GM23248 (cell line): ENCODE results near the gene TBC1D30. TPM values are rescaled to one million over a fixed set of nuclear protein-coding genes. Genes with fewer than 3 reads are reported as not detected.

ENCODE experiments used
- DNase-seq: peaks from one replicate; pipeline ENCODE4 v3.0.0-alpha.2; 2015
- H2AFZ ChIP-seq: fragments of 200-600 bp; sonication (generic); 2 replicates; pipeline ENCODE4 v1.6.1; 2016; ENCODE audit warnings: antibody characterized with exemption
- H3F3A ChIP-seq: fragments of 200-600 bp; sonication (generic); 2 replicates; pipeline ENCODE4 v1.6.1; 2016; ENCODE audit warnings: mild to moderate bottlenecking, antibody characterized with exemption, mixed run types; ENCODE audit not compliant: insufficient read depth
- H3K27ac ChIP-seq: fragments of 200-600 bp; sonication (generic); 2 replicates; pipeline ENCODE4 v1.5.1; 2016; ENCODE audit warnings: mild to moderate bottlenecking
- H3K27me3 ChIP-seq: fragments of 200-600 bp; sonication (generic); replicated peaks from 2 replicates; pipeline ENCODE4 v1.6.1; 2016; ENCODE audit warnings: mild to moderate bottlenecking; ENCODE audit not compliant: insufficient read depth
- H3K36me3 ChIP-seq: fragments of 200-600 bp; sonication (generic); 2 replicates; pipeline ENCODE4 v1.6.1; 2016; ENCODE audit warnings: low read depth, mild to moderate bottlenecking
- H3K4me1 ChIP-seq: fragments of 200-600 bp; sonication (generic); 2 replicates; pipeline ENCODE4 v1.6.1; 2016; ENCODE audit warnings: mild to moderate bottlenecking; ENCODE audit not compliant: insufficient read depth
- H3K4me2 ChIP-seq: fragments of 200-600 bp; sonication (generic); one replicate; pipeline ENCODE4 v1.6.1; 2016; ENCODE audit warnings: mild to moderate bottlenecking; ENCODE audit not compliant: unreplicated experiment
- H3K4me3 ChIP-seq: fragments of 200-600 bp; sonication (generic); 2 replicates; pipeline ENCODE4 v1.5.1; 2016; ENCODE audit warnings: mild to moderate bottlenecking
- H3K79me2 ChIP-seq: fragments of 200-600 bp; sonication (generic); 2 replicates; pipeline ENCODE4 v1.6.1; 2016; ENCODE audit warnings: mild to moderate bottlenecking; ENCODE audit not compliant: insufficient read depth
- H3K9ac ChIP-seq: fragments of 200-600 bp; sonication (generic); 2 replicates; pipeline ENCODE4 v1.6.1; 2016; ENCODE audit warnings: mild to moderate bottlenecking
- H3K9me2 ChIP-seq: fragments of 200-600 bp; sonication (generic); 2 replicates; pipeline ENCODE4 v1.6.1; 2016; ENCODE audit warnings: mixed run types, mild to moderate bottlenecking, moderate library complexity; ENCODE audit not compliant: insufficient read depth
- H3K9me3 ChIP-seq: fragments of 200-600 bp; sonication (generic); one replicate; pipeline ENCODE4 v1.6.1; 2017; ENCODE audit warnings: low read depth
- H4K20me1 ChIP-seq: fragments of 200-600 bp; sonication (generic); 2 replicates; pipeline ENCODE4 v1.6.0; 2016; ENCODE audit not compliant: insufficient read depth
- EZH2 ChIP-seq: fragments of 200-600 bp; sonication (generic); IDR thresholded peaks from 2 replicates; pipeline ENCODE4 v1.6.1; 2018; ENCODE audit warnings: antibody characterized with exemption, mild to moderate bottlenecking; ENCODE audit not compliant: insufficient read depth, poor library complexity, severe bottlenecking
- EZH2phosphoT487 ChIP-seq: fragments of 200-600 bp; sonication (generic); IDR thresholded peaks from 2 replicates; pipeline ENCODE4 v1.6.1; 2018; ENCODE audit warnings: antibody characterized with exemption, moderate library complexity, mild to moderate bottlenecking, low read depth; ENCODE audit not compliant: insufficient read depth
- WGBS, 2 experiments: methylation state at CpG; one replicate each; pipeline ENCODE4 v1.1.6; 2015 to 2017; ENCODE audit warnings: low lambda C conversion rate in 2 of 2, low coverage in 1 of 2; ENCODE audit errors: missing lambda C conversion rate in 2 of 2; 5-methylcytosine and 5-hydroxymethylcytosine counted together
- in situ Hi-C: fragments of 300-500 bp; cut with MboI; formaldehyde crosslinking; loops from 2 replicates; pipeline ENCODE4 v1.15.0; 2020
- polyA plus RNA-seq: library from polyadenylated mRNA; unstranded; fragments of >200 nt; fragmentation: Nextera tagmentation; extraction: Ambion mirVana; gene quantifications from 2 replicates; pipeline ENCODE4 v1.2.1, GENCODE V29; 2016
- total RNA-seq: library from RNA; depleted of rRNA; stranded (reverse); fragments of >200 nt; shearing (Covaris generic); gene quantifications from 2 replicates; pipeline ENCODE4 v1.2.3, GENCODE V29; 2014

Gene TBC1D30
- total and polyA plus RNA-seq, 2 experiments from 2014 or later: 0.49 TPM; not detected in 1

DNA sequence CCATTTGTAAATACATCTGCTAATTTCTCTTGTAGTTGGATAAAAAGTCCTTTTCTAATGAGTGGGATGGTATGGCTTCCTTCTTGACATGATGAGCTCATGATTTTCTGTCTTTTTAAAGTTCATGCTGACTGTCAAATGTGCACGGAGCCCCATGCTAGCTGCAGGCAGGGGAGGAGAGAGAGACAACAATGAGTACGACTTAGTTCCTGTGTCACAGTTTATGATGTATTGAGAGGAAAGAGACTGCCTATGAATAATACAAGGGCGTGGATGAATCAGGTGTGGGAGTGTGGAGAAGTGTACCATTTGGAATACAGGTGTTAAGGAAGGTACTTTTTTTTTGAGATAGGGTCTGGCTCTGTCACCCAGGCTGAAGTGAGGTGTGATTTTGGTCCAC, 10.7 kb upstream of the TBC1D30 start:
- peaks cover 4% of the 10 kb centered on the region; the same call in 1 of the 2 replicates for H3K4me1 ChIP-seq
- WGBS, 2 experiments: 41 to 43% methylated on average over 3 of the region's 3 CpGs
- DNase-seq: no peak
- no peak overlapping the region for H3K27ac ChIP-seq
- no peaks in the 10 kb centered on the region for H4K20me1 ChIP-seq
- peaks cover 8% of the 10 kb centered on the region; the same call in 1 of the 2 replicates for H3F3A ChIP-seq
- no peak overlapping the region for H3K9ac ChIP-seq
- H3K79me2 ChIP-seq: no peaks in the 10 kb centered on the region
- TF ChIP-seq EZH2 (no peak), EZH2phosphoT487 (no peak)
- H3K9me2 ChIP-seq: no peaks in the 10 kb centered on the region
- H2AFZ ChIP-seq: no peak overlapping the region
- H3K36me3 ChIP-seq: no peaks in the 10 kb centered on the region
- peaks cover 6% of the 10 kb centered on the region; the same call in 1 of the 2 replicates for H3K27me3 ChIP-seq
- no peak overlapping the region for H3K4me2 ChIP-seq
- in situ Hi-C loops: no loop called here
- H3K4me3 ChIP-seq: no peak overlapping the region
- H3K9me3 ChIP-seq: no peaks in the 10 kb centered on the region

DNA sequence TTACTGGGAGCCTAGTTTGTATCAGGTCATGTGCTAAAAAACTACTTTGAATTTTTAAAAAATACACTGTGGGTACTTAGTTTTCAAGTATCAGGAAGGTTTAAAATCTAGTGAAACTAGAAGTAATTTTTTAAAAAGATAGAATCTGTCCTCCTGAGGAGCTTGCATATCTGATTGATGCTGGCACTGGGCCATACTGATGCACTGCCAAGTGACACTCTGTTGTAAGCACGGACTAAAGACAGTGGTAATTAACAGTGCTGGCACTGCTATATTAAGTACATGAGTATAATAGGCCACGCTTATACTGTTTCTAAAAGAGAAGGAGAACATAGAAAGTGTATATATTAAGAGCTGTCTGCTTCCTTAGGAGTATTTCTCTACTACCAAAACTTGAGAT, 10.0 kb upstream of the TBC1D30 start:
- no peaks in the 10 kb centered on the region for H3K9me3 ChIP-seq
- H3K4me2 ChIP-seq: no peak overlapping the region
- no peaks in the 10 kb centered on the region for H4K20me1 ChIP-seq
- in situ Hi-C loops: no loop called here
- peaks cover 4% of the 10 kb centered on the region; the same call in 1 of the 2 replicates for H3K4me1 ChIP-seq
- H3K27me3 ChIP-seq: peaks cover 5% of the 10 kb centered on the region; the same call in 1 of the 2 replicates
- no peak overlapping the region for H2AFZ ChIP-seq
- TF ChIP-seq EZH2 (no peak), EZH2phosphoT487 (no peak)
- no peaks in the 10 kb centered on the region for H3K36me3 ChIP-seq
- no peak overlapping the region for H3K9ac ChIP-seq
- H3K79me2 ChIP-seq: no peaks in the 10 kb centered on the region
- no peak for DNase-seq
- H3K4me3 ChIP-seq: no peak overlapping the region
- H3F3A ChIP-seq: peaks cover 8% of the 10 kb centered on the region; the same call in 1 of the 2 replicates
- H3K27ac ChIP-seq: no peak overlapping the region
- WGBS, 2 experiments: 18 to 21% methylated on average over 2 of the region's 2 CpGs
- no peaks in the 10 kb centered on the region for H3K9me2 ChIP-seq

GRCh38 chr12:64819816-64820402, 4.5 kb upstream of the TBC1D30 start:
- no peak overlapping the region for H3K4me3 ChIP-seq
- H3K27ac ChIP-seq: no peak overlapping the region
- H3K36me3 ChIP-seq: no peaks in the 10 kb centered on the region
- H2AFZ ChIP-seq: no peak overlapping the region
- TF ChIP-seq EZH2 (no peak), EZH2phosphoT487 (no peak)
- no peaks in the 10 kb centered on the region for H3K9me2 ChIP-seq
- H4K20me1 ChIP-seq: no peaks in the 10 kb centered on the region
- in situ Hi-C loops: no loop called here
- no peaks in the 10 kb centered on the region for H3K79me2 ChIP-seq
- WGBS, 2 experiments: 32 to 39% methylated on average over 5 of the region's 5 CpGs
- H3F3A ChIP-seq: no peaks in the 10 kb centered on the region
- H3K4me2 ChIP-seq: no peak overlapping the region
- H3K27me3 ChIP-seq: peaks cover 26% of the 10 kb centered on the region
- no peak overlapping the region for H3K9ac ChIP-seq
- no peaks in the 10 kb centered on the region for H3K4me1 ChIP-seq
- H3K9me3 ChIP-seq: no peaks in the 10 kb centered on the region
- DNase-seq: no peak

DNA sequence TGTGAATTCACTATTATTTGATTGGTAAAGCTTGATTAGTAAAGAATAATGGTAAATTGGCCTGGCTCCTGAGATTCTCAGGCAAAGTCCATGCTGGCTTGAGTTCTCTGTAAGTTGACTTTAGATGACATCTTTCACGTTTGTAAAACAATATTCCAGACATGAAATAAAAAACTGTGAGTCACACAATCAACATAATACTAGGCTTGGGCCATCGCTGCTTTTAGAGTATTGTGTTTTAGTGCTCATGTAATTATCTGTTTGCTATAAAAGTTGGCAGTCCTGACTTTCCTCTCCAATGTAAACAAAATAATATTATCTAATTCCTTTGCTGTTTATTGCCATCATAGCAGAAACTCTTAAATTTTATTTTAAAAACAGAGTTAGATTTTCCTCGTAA, 3.9 kb upstream of the TBC1D30 start:
- in situ Hi-C loops: no loop called here

More for the DNA sequence above, 3.9 kb upstream of the TBC1D30 start:
- WGBS, 2 experiments: 56 to 62% methylated on average over 3 of the region's 3 CpGs
- Histone ChIP-seq H4K20me1 (no peaks in the 10 kb centered on the region), H2AFZ (no peak overlapping the region), H3K27me3 (peaks cover 32% of the 10 kb centered on the region), H3K9ac (no peak overlapping the region), H3K4me1 (no peaks in the 10 kb centered on the region), H3K9me2 (no peaks in the 10 kb centered on the region), H3K27ac (no peak overlapping the region), H3K9me3 (no peaks in the 10 kb centered on the region), H3K79me2 (no peaks in the 10 kb centered on the region), H3K4me2 (no peak overlapping the region), H3F3A (no peaks in the 10 kb centered on the region), H3K36me3 (no peaks in the 10 kb centered on the region), H3K4me3 (no peak overlapping the region)
- DNase-seq: no peak
- TF ChIP-seq EZH2: no peak
- TF ChIP-seq EZH2phosphoT487: no peak
